Measurements from ENCODE around the gene YARS1. TPM values are rescaled to one million over a fixed set of nuclear protein-coding genes. Genes with fewer than 3 reads are reported as not detected.

YARS1 gene
- total RNA-seq, 1 experiment from 2014 or later, result 115 TPM

GRCh38 chr1:32861904-32862695 lies 44.9 kb upstream of the YARS1 start:
- no peak for ATAC-seq

GRCh38 chr1:32860566-32860965 lies 43.4 kb upstream of the YARS1 start:
- BruUV-seq (replicated peaks), result no TSS peak
- TF ChIP-seq EZH2phosphoT487 (IDR thresholded peaks at IDR 0.05; ENCODE audit: borderline replicate concordance, low read length), result no peak
- no peak for TF ChIP-seq EZH2 (IDR thresholded peaks at IDR 0.05; ENCODE audit: low read length, unreplicated experiment)
- TF ChIP-seq CTCF (conservative IDR thresholded peaks at IDR 0.05; ENCODE audit: low read depth, low read length), result no peak
- Histone ChIP-seq H3K9me2 (replicated peaks; ENCODE audit: low read length) (no peaks in the 10 kb centered on the region), H2AFZ (ENCODE audit: low read length) (no peak overlapping the region), H3K4me1 (ENCODE audit: insufficient read depth, low read length) (no peaks in the 10 kb centered on the region), H3K27me3 (ENCODE audit: low read length) (no peaks in the 10 kb centered on the region), H3K27ac (ENCODE audit: low read length) (no peak overlapping the region), H3F3A (ENCODE audit: low read length, unreplicated experiment) (no peaks in the 10 kb centered on the region), H3K79me2 (ENCODE audit: low read length) (no peaks in the 10 kb centered on the region), H3K9me3 (ENCODE audit: low read length) (no peaks in the 10 kb centered on the region), H4K20me1 (ENCODE audit: low read length) (no peaks in the 10 kb centered on the region), H3K4me2 (ENCODE audit: low read length) (no peak overlapping the region), H3K9ac (ENCODE audit: low read length) (no peak overlapping the region), H3K4me3 (ENCODE audit: low read length) (no peak overlapping the region), H3K36me3 (ENCODE audit: low read depth, low read length) (peaks cover 4% of the 10 kb centered on the region; the same call in 1 of the 2 replicates)
- no peak for DNase-seq
- ChIA-PET CTCF (no interaction called here), POLR2A (ENCODE audit: unreplicated experiment) (no interaction called here)
- intact Hi-C loops (cut with micrococcal nuclease), result no loop called here
- no peak for ATAC-seq

More at GRCh38 chr1:32861904-32862695, 44.9 kb upstream of the YARS1 start:
- BruUV-seq (replicated peaks), result no TSS peak
- TF ChIP-seq CTCF (conservative IDR thresholded peaks at IDR 0.05; ENCODE audit: low read depth, low read length), result no peak
- TF ChIP-seq EZH2 (IDR thresholded peaks at IDR 0.05; ENCODE audit: low read length, unreplicated experiment), result no peak
- no peak for TF ChIP-seq EZH2phosphoT487 (IDR thresholded peaks at IDR 0.05; ENCODE audit: borderline replicate concordance, low read length)
- H3K9me2 ChIP-seq (replicated peaks; ENCODE audit: low read length), result no peaks in the 10 kb centered on the region
- no peak overlapping the region for H3K9ac ChIP-seq (ENCODE audit: low read length)
- CTCF ChIA-PET, result no interaction called here
- no peaks in the 10 kb centered on the region for H3F3A ChIP-seq (ENCODE audit: low read length, unreplicated experiment)
- H3K79me2 ChIP-seq (ENCODE audit: low read length), result no peaks in the 10 kb centered on the region
- no peaks in the 10 kb centered on the region for H3K36me3 ChIP-seq (ENCODE audit: low read depth, low read length)
- H3K9me3 ChIP-seq (ENCODE audit: low read length), result no peaks in the 10 kb centered on the region
- POLR2A ChIA-PET (ENCODE audit: unreplicated experiment), result no interaction called here
- no peaks in the 10 kb centered on the region for H3K27me3 ChIP-seq (ENCODE audit: low read length)
- no peak overlapping the region for H2AFZ ChIP-seq (ENCODE audit: low read length)
- H3K27ac ChIP-seq (ENCODE audit: low read length), result no peak overlapping the region
- no peak for DNase-seq
- no peaks in the 10 kb centered on the region for H4K20me1 ChIP-seq (ENCODE audit: low read length)
- no peak overlapping the region for H3K4me2 ChIP-seq (ENCODE audit: low read length)
- H3K4me1 ChIP-seq (ENCODE audit: insufficient read depth, low read length), result no peaks in the 10 kb centered on the region
- intact Hi-C loops (cut with micrococcal nuclease), result no loop called here
- no peak overlapping the region for H3K4me3 ChIP-seq (ENCODE audit: low read length)

- no peak for ATAC-seq
- Histone ChIP-seq H4K20me1 (ENCODE audit: low read length) (no peaks in the 10 kb centered on the region), H3K9me2 (replicated peaks; ENCODE audit: low read length) (no peaks in the 10 kb centered on the region), H3K9me3 (ENCODE audit: low read length) (no peaks in the 10 kb centered on the region), H3K9ac (ENCODE audit: low read length) (no peak overlapping the region), H3K4me1 (ENCODE audit: insufficient read depth, low read length) (no peaks in the 10 kb centered on the region), H3K4me2 (ENCODE audit: low read length) (no peak overlapping the region), H3K27me3 (ENCODE audit: low read length) (no peaks in the 10 kb centered on the region), H3K4me3 (ENCODE audit: low read length) (no peak overlapping the region), H2AFZ (ENCODE audit: low read length) (no peak overlapping the region), H3K36me3 (ENCODE audit: low read depth, low read length) (peaks cover 4% of the 10 kb centered on the region; the same call in 1 of the 2 replicates), H3K27ac (ENCODE audit: low read length) (no peak overlapping the region), H3F3A (ENCODE audit: low read length, unreplicated experiment) (no peaks in the 10 kb centered on the region), H3K79me2 (ENCODE audit: low read length) (no peaks in the 10 kb centered on the region)
- no peak for DNase-seq
- ChIA-PET CTCF (no interaction called here), POLR2A (ENCODE audit: unreplicated experiment) (no interaction called here)
- TF ChIP-seq CTCF (conservative IDR thresholded peaks at IDR 0.05; ENCODE audit: low read depth, low read length) (no peak), EZH2 (IDR thresholded peaks at IDR 0.05; ENCODE audit: low read length, unreplicated experiment) (no peak), EZH2phosphoT487 (IDR thresholded peaks at IDR 0.05; ENCODE audit: borderline replicate concordance, low read length) (no peak)
- intact Hi-C loops (cut with micrococcal nuclease), result no loop called here
- BruUV-seq (replicated peaks), result no TSS peak
Measured at GRCh38 chr1:32859915-32860314, 42.8 kb upstream of the YARS1 start.
